DMS153 treated with DMSO at 0.1 percent for 48 hours (cell line): ENCODE results near the gene D2HGDH.
"Not testable (repeated sequence)": the region's sequence is repeated elsewhere in the genome, so short reads cannot be mapped to it uniquely, and the experiment has no call there.

ENCODE experiments used
- DNase-seq: peaks from one replicate; lab custom pipeline; 2025; ENCODE audit not compliant: unreplicated experiment; lab: John Stamatoyannopoulos, UW

Gene D2HGDH

GRCh38 chr2:241724975-241725870 is 9.2 kb upstream of the D2HGDH start:
- DNase-seq: no peak

- no peak for DNase-seq
Measured at GRCh38 chr2:241726459-241726858, 8.0 kb upstream of the D2HGDH start.

- no peak for DNase-seq
Measured at GRCh38 chr2:241728000-241728399, 6.4 kb upstream of the D2HGDH start.

GRCh38 chr2:241728627-241729026 is 5.8 kb upstream of the D2HGDH start:
- no peak for DNase-seq

GRCh38 chr2:241729868-241730267 is 4.6 kb upstream of the D2HGDH start:
- no peak for DNase-seq

GRCh38 chr2:241730671-241731293 is 3.6 kb upstream of the D2HGDH start:
- no peak for DNase-seq

- DNase-seq: not testable (repeated sequence)
Measured at GRCh38 chr2:241732513-241733186, 1.8 kb upstream of the D2HGDH start.

- no peak for DNase-seq
Measured at GRCh38 chr2:241733391-241734207, 831 bp upstream of the D2HGDH start.

GRCh38 chr2:241734208-241734466 is 293 bp upstream of the D2HGDH start:
- no peak for DNase-seq

GRCh38 chr2:241736111-241736510 is 1.7 kb downstream of the D2HGDH start:
- DNase-seq: no peak

- DNase-seq: no peak
Measured at GRCh38 chr2:241738040-241738686, 3.7 kb downstream of the D2HGDH start.

- no peak for DNase-seq
Measured at GRCh38 chr2:241739177-241739576, 4.7 kb downstream of the D2HGDH start.

GRCh38 chr2:241739651-241740050 is 5.2 kb downstream of the D2HGDH start:
- DNase-seq: no peak

GRCh38 chr2:241741016-241741415 is 6.6 kb downstream of the D2HGDH start:
- DNase-seq: no peak

GRCh38 chr2:241742320-241742939 is 8.0 kb downstream of the D2HGDH start:
- no peak for DNase-seq

- DNase-seq: not testable (repeated sequence)
Measured at GRCh38 chr2:241743008-241743407, 8.6 kb downstream of the D2HGDH start.

GRCh38 chr2:241743620-241744019 is 9.2 kb downstream of the D2HGDH start:
- no peak for DNase-seq

GRCh38 chr2:241744028-241744754 is 9.8 kb downstream of the D2HGDH start:
- DNase-seq: no peak

GRCh38 chr2:241745276-241745675 is 10.8 kb downstream of the D2HGDH start:
- no peak for DNase-seq

- no peak for DNase-seq
Measured at GRCh38 chr2:241746084-241746483, 11.7 kb downstream of the D2HGDH start.
